ENCODE results near the gene SPDEF.

SPDEF gene

GRCh38 chr6:34544776-34545471, 11.2 kb downstream of the SPDEF start:
- no peak for DNase-seq (ENCODE audit: low read depth)

DNA sequence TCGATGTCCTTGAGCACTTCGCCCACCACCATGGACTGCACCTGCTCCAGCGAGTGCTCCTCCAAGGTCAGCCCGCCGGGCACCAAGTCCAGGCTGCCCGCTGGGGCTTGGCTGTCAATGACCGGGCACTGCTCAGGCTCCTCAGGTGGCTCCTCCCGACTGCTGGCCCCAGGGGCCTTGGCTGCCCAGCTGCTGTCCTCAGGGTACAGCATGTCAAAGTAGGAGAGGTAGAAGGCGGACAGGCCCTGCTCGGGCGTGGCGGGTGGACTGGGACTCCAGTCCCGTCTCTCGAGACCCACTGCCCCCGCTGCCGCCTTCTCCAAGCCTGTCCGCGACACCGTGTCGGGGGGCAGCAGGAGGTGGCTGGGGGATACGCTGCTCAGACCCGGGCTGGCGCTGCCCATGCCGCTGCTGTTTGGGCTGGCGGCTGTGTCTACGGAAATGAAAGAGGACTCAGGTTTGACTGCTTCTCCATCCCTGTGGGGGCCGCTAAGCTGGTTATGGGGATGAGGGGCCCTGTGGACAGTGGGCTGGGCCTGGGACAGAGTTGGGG, 12.0 kb downstream of the SPDEF start:
- no peak for DNase-seq (ENCODE audit: low read depth)

DNA sequence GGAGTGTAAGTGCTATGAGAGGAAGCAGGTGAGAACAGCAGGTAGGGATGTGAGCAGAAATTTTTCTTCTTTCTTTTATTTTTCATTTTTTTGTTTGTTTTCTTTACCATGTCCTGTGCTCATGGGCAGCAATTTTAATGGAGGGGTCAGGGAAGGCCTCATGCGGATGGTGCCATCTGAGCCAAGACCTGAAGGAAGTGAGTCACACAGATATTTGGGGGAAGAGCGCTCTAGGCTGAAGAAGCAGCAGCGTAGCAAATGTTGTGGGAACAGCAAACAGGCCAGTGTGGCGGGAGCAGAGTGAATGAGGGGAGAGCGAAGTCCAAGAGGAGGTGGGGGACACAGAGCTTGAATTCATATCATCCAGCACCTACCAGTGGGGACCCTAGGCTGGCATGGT, 12.7 kb downstream of the SPDEF start:
- DNase-seq (ENCODE audit: low read depth): no peak

- DNase-seq (ENCODE audit: low read depth): no peak
These were observed 15.3 kb downstream of the SPDEF start for GRCh38 chr6:34540841-34541240.

GRCh38 chr6:34540222-34540621, 15.9 kb downstream of the SPDEF start:
- no peak for DNase-seq (ENCODE audit: low read depth)

GRCh38 chr6:34539181-34539580, 16.9 kb downstream of the SPDEF start:
- no peak for DNase-seq (ENCODE audit: low read depth)

GRCh38 chr6:34538581-34538980, 17.5 kb downstream of the SPDEF start:
- DNase-seq (ENCODE audit: low read depth): no peak

DNA sequence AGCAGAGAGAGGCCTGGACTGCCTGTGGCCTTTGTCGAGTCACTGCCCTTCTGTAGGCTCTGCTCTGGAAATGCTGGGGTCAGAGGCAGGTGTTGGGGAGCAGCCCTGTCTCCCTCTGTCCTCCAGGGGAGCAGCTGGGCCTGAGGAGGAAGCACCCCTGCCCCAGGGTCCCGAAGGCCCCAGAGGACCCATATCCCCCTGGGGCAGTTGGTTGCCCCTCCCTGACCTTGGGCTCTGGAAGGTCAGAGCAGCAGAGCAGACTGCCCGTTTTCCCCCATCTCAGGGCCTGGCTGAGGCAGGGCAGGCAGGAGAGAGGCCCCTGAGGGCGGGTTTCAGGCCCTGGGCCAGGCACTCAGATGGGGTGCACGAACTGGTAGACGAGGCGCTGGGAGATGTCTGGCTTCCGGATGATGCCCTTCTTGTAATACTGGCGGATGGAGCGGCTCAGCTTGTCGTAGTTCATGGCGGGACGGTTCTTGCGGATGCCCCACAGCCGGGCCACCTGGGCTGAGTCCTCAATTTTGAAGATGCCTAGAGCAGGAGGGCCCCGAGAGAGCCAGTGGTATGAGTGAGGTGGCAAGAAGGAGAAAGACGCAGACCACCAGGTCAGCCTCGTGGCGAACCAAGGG, 18.1 kb downstream of the SPDEF start:
- no peak for DNase-seq (ENCODE audit: low read depth)

GRCh38 chr6:34536959-34537848, 18.9 kb downstream of the SPDEF start:
- no peak for DNase-seq (ENCODE audit: low read depth)

GRCh38 chr6:34536251-34536958, 19.7 kb downstream of the SPDEF start:
- no peak for DNase-seq (ENCODE audit: low read depth)

- no peak for DNase-seq (ENCODE audit: low read depth)
These were observed 20.5 kb downstream of the SPDEF start for GRCh38 chr6:34535646-34536045.

DNA sequence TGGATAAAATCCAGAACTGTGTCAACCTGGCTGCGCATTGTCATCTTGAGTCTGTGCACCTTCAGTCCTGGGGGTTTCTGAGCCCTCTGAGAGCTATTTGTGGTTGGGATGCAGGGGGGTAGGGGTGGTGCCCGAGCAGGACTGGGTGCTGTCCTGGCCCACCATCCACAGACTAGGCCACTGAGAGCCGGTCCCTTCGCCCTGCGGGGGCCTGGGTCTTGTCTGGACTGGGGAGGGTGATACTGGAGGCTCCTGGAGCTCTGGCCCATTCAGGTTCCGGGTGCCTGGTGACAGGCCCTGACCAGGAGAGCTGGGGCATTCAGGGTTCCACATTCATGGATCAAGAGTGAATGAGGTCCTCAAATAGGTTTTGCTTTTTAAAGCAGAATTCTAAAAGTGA, 20.9 kb downstream of the SPDEF start:
- no peak for DNase-seq (ENCODE audit: low read depth)

DNA sequence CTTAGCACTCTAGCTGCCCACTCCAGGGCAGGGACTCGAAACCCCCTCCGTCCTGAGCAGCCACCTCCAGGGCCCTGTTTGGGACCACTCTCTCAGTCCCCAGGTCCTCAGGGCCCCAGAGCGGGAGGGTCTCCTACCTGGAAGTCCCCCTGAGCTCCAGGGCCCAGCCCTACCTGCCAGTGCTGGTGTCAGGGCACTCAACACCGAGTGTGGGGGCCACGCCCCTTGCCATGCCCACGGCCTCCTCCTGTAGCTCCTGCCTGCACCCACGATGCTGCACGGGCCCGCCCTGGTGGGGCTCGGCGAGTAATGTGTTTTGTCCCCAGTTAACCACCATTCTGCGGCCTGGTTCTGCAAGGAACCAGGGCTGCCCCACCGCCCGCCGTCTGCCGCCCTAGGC, 21.5 kb downstream of the SPDEF start:
- DNase-seq (ENCODE audit: low read depth): no peak

- DNase-seq (ENCODE audit: low read depth): no peak
These were observed 22.0 kb downstream of the SPDEF start for GRCh38 chr6:34534146-34534545.

- no peak for DNase-seq (ENCODE audit: low read depth)
These were observed 23.9 kb downstream of the SPDEF start for GRCh38 chr6:34532230-34532629.

GRCh38 chr6:34531580-34532201, 24.4 kb downstream of the SPDEF start:
- DNase-seq (ENCODE audit: low read depth): peak; percentile 4

- no peak for DNase-seq (ENCODE audit: low read depth)
These were observed 25.3 kb downstream of the SPDEF start for GRCh38 chr6:34530753-34531365.

- no peak for DNase-seq (ENCODE audit: low read depth)
These were observed 26.3 kb downstream of the SPDEF start for GRCh38 chr6:34529665-34530327.

GRCh38 chr6:34528996-34529664, 27.0 kb downstream of the SPDEF start:
- DNase-seq (ENCODE audit: low read depth): no peak
